MM.1S (cell line): ENCODE data around the gene EIF4A3.

ENCODE experiments used
- DNase-seq: peaks from one replicate; pipeline ENCODE4 v3.0.0-alpha.2; 2015
- H2AFZ ChIP-seq: fragments of 300-600 bp; sonication (generic); 2 replicates; pipeline ENCODE4 v1.6.0; 2016; ENCODE audit warnings: antibody characterized with exemption, low read length
- H3F3A ChIP-seq: fragments of 300-600 bp; sonication (generic); 2 replicates; pipeline ENCODE4 v1.6.1; 2016; ENCODE audit warnings: mild to moderate bottlenecking, antibody characterized with exemption, low read length, moderate library complexity, mixed read lengths; ENCODE audit not compliant: insufficient read depth
- H3K27ac ChIP-seq: fragments of 300-600 bp; sonication (generic); 2 replicates; pipeline ENCODE4 v1.5.1; 2016; ENCODE audit warnings: mild to moderate bottlenecking, low read length
- H3K27me3 ChIP-seq: fragments of 300-600 bp; sonication (generic); replicated peaks from 2 replicates; pipeline ENCODE4 v1.6.0; 2016; ENCODE audit warnings: low read length; ENCODE audit not compliant: insufficient read depth
- H3K36me3 ChIP-seq: fragments of 300-600 bp; sonication (generic); replicated peaks from 2 replicates; pipeline ENCODE4 v1.6.1; 2016; ENCODE audit warnings: mild to moderate bottlenecking, low read length, mixed read lengths; ENCODE audit not compliant: insufficient read depth
- H3K4me1 ChIP-seq: fragments of 300-600 bp; sonication (generic); 2 replicates; pipeline ENCODE4 v1.6.1; 2016; ENCODE audit warnings: low read length, mixed read lengths
- H3K4me2 ChIP-seq: fragments of 300-600 bp; sonication (generic); 2 replicates; pipeline ENCODE4 v1.6.0; 2016; ENCODE audit warnings: low read depth, low read length
- H3K4me3 ChIP-seq: fragments of 300-600 bp; sonication (generic); 2 replicates; pipeline ENCODE4 v1.5.1; 2016; ENCODE audit warnings: low read length, mixed read lengths
- H3K79me2 ChIP-seq: fragments of 300-600 bp; sonication (generic); 2 replicates; pipeline ENCODE4 v1.6.1; 2016; ENCODE audit warnings: mixed run types, low read length, mixed read lengths
- H3K9ac ChIP-seq: fragments of 300-600 bp; sonication (generic); 2 replicates; pipeline ENCODE4 v1.6.1; 2016; ENCODE audit warnings: low read length, mixed read lengths
- H3K9me2 ChIP-seq: fragments of 300-600 bp; sonication (generic); replicated peaks from 2 replicates; pipeline ENCODE4 v1.6.1; 2016; ENCODE audit warnings: mild to moderate bottlenecking, low read length, mixed read lengths; ENCODE audit not compliant: insufficient read depth
- H3K9me3 ChIP-seq: fragments of 300-600 bp; sonication (generic); replicated peaks from 2 replicates; pipeline ENCODE4 v1.6.1; 2016; ENCODE audit warnings: mild to moderate bottlenecking, low read length, mixed read lengths; ENCODE audit not compliant: insufficient read depth
- H4K20me1 ChIP-seq: fragments of 300-600 bp; sonication (generic); 2 replicates; pipeline ENCODE4 v1.6.1; 2016; ENCODE audit warnings: mild to moderate bottlenecking, low read length, moderate library complexity, mixed read lengths; ENCODE audit not compliant: insufficient read depth
- CTCF ChIP-seq: fragments of 300-600 bp; sonication (generic); IDR thresholded peaks from 2 replicates; pipeline ENCODE4 v1.5.1; 2016; ENCODE audit warnings: antibody characterized with exemption, low read length, mixed read lengths
- EZH2 ChIP-seq: fragments of 300-600 bp; sonication (generic); optimal IDR thresholded peaks from 2 replicates; pipeline ENCODE3; 2017; ENCODE audit warnings: low read depth, mild to moderate bottlenecking, antibody characterized with exemption, low read length, mixed read lengths
- EZH2phosphoT487 ChIP-seq: fragments of 300-600 bp; sonication (generic); IDR thresholded peaks from 2 replicates; pipeline ENCODE4 v1.6.1; 2018; ENCODE audit warnings: antibody characterized with exemption, low read length

The EIF4A3 gene

GRCh38 chr17:80101011-80101945, 45.6 kb downstream of the EIF4A3 start, which contains the start of gene GAA:
Gene GAA, plus strand, starts transcription at chr17:80101581. Its CDS starts 3,006 bp downstream, at chr17:80104587.
- peak; percentile 88 for DNase-seq

DNA sequence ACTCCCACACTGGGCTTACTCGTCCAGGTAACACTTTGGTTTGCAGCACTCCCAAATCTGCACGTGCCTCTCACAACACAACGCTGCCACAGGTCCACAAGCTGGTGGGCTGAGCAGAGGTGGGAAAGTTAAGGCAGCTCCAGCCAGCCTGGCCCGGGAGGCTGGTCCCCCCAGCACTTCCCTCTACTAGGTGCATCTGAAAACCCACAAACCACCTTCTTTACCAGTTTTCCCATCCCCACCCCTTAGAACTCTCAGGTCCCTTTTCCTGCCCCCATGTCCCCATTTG, 46.9 kb downstream of the EIF4A3 start:
- Histone ChIP-seq H3F3A (no peaks in the 10 kb centered on the region), H3K79me2 (no peaks in the 10 kb centered on the region), H3K9me2 (no peaks in the 10 kb centered on the region), H3K4me3 (no peak overlapping the region), H3K9me3 (no peaks in the 10 kb centered on the region), H3K36me3 (no peaks in the 10 kb centered on the region), H4K20me1 (no peaks in the 10 kb centered on the region), H2AFZ (no peak overlapping the region), H3K9ac (no peak overlapping the region), H3K27ac (no peak overlapping the region), H3K4me1 (peaks cover 4% of the 10 kb centered on the region; the same call in 1 of the 2 replicates), H3K27me3 (peaks cover 61% of the 10 kb centered on the region), H3K4me2 (0 out of 2 replicates have a peak overlapping the region, but pooled peaks have one; percentile 10)
- no peak for DNase-seq
- TF ChIP-seq EZH2phosphoT487 (no peak), EZH2 (no peak), CTCF (no peak)

More at GRCh38 chr17:80101011-80101945, 45.6 kb downstream of the EIF4A3 start, which contains the start of gene GAA:
- H3K9ac ChIP-seq: peak within 1 kb of the TSS; percentile 70
- H3K4me3 ChIP-seq: peak within 1 kb of the TSS; percentile 83
- H3K9me3 ChIP-seq: no peaks in the 10 kb centered on the region
- H4K20me1 ChIP-seq: no peaks in the 10 kb centered on the region
- H3F3A ChIP-seq: no peaks in the 10 kb centered on the region
- no peaks in the 10 kb centered on the region for H3K36me3 ChIP-seq
- peak within 1 kb of the TSS; percentile 99 for H2AFZ ChIP-seq
- peaks cover 59% of the 10 kb centered on the region for H3K27me3 ChIP-seq
- H3K4me2 ChIP-seq: peak within 1 kb of the TSS; percentile 100
- peaks cover 4% of the 10 kb centered on the region; the same call in 1 of the 2 replicates for H3K4me1 ChIP-seq
- no peaks in the 10 kb centered on the region for H3K79me2 ChIP-seq
- TF ChIP-seq EZH2 (no peak), CTCF (peak; percentile 47)
- no peak within 1 kb of the TSS for H3K27ac ChIP-seq
- no peaks in the 10 kb centered on the region for H3K9me2 ChIP-seq

DNA sequence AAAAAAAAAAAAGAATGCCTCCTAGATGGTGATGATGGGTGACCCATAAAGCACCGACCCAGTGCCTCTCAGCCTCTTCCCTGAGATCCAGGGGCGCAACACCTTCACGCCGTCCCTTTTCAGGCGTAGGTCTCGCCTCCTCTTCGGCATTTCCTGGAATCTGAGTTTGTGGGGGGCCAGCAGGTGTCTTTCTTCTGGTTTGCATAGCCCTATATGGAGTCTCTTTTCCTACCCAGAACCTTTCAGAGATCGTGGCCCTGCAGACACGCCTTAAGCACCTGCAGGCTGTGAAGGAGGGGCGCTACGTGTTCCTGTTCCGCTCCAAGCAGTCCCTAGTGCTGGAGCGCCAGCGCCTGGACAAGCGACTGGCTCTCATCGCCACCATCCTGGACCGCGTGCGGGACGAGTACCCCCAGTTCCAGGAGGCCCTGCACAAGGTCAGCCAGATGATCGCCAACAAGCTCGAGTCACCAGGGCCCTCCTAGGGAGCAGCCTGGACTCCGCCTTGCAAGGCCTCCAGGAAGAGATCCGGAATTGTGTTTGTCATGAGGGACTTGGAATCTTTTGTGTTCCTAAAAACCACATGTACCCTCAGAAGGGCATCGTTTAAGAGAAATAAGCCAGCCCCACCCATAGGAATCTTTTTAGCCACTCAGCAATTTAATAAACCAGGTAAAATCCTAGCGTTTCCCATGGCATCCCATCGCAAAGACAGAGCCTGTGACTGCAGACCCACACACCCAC, 47.5 kb downstream of the EIF4A3 start:
- Histone ChIP-seq H3K4me1 (peaks cover 4% of the 10 kb centered on the region; the same call in 1 of the 2 replicates), H3K27me3 (peaks cover 66% of the 10 kb centered on the region), H3K36me3 (no peaks in the 10 kb centered on the region), H3K4me2 (no peak overlapping the region), H4K20me1 (no peaks in the 10 kb centered on the region), H2AFZ (no peak overlapping the region), H3K9ac (no peak overlapping the region), H3K4me3 (no peak overlapping the region), H3F3A (no peaks in the 10 kb centered on the region), H3K79me2 (no peaks in the 10 kb centered on the region), H3K9me2 (no peaks in the 10 kb centered on the region), H3K27ac (no peak overlapping the region), H3K9me3 (no peaks in the 10 kb centered on the region)
- no peak for DNase-seq
- TF ChIP-seq EZH2phosphoT487 (no peak), CTCF (no peak), EZH2 (no peak)
